Measurements from ENCODE around the gene ISM2.

ISM2 gene

GRCh38 chr14:77469067-77469505 is 29.5 kb downstream of the ISM2 start:
- DNase-seq (ENCODE audit: low read depth): no peak

DNA sequence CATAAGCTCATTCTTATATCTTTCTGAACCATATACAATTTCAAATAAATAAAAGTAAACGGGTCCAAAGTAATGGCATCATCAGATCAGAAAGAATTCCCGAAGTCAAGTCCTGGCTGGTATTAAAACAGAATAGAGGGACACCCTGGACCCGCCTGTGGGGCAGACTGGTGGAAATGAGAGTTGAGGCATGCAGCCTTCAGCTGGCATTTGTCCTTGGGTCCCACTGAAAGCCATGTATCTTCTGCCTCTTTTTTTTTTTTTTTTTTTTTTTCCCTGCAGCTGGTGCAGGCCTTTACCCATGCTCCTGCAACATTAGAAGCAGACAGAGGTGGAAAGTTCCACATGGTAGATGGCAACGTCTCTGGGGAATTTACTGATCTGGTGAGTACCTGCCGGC is 30.8 kb downstream of the ISM2 start:
- no peak for DNase-seq (ENCODE audit: low read depth)

DNA sequence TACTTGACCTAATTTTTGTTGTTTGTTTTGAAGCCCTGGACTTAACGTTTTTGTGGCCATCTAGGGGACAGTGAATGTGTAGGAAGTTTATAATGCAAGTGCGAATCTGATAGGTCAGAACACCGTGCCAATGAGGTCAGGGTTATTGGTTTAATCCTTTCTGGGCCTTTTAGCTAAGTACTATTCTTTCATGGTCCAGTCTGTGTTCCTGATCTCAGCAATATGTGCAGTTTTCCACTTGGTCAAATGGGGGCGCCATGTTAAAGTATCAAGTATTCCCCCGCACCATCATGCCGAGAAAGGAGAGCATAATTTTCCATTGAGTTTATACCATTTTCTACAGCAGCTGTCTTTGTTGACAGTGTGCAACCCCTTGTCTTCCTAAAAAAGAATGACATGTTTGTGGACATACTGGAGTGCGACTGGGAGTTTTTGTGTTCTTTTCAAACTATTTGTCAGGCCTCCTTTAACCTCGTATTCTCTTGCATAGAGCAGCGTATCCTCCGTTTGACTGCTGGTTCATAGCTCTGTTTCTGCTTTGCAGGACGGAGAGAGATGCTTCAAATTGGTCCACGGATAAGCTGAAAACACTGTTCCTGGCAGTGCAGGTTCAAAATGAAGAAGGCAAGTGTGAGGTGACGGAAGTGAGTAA is 39.4 kb downstream of the ISM2 start:
- peak; percentile 23 for DNase-seq (ENCODE audit: low read depth)

- no peak for DNase-seq (ENCODE audit: low read depth)
Measured at GRCh38 chr14:77458249-77458950, 40.2 kb downstream of the ISM2 start.

DNA sequence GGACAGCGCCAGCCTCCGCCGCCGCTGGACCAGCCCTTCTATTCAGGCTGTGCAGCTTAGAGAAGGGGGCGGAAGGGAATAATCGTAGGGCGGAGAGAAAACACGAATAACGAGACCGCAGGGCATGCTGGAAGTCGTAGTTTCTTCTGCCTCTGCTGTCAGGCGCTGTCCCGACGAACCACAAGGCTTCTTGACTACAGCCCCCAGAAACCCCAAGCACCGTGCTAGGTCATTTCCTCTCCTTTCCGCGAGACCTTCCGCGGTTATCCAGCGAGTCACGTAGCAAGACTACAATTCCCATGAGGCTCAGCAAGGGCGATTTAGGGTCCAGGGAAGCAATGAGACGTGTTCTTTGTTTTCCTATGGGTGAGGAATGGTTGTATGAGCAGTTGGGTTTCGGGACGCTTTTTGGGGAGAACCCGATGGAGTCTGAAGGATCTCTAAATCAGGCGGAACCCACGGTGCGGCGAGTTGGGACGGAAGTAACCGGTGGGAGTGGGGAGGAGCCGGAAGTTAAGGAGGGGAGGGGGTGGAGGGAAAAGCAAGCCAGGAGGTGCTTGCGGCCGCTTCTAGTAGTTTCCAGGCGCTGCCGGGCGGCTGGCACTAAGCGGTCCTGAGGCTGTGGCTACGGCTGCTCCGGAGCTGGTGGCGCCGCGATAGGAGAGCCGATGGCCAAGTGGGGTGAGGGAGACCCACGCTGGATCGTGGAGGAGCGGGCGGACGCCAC is 40.9 kb downstream of the ISM2 start, which contains the start of the genes AHSA1 and VIPAS39:
Gene AHSA1, plus strand, starts transcription at position 572 of the 727 bp plus-strand sequence. Its CDS starts 97 bp downstream, at position 669.
Gene VIPAS39, minus strand, starts transcription at position 80 of the 727 bp plus-strand sequence. CDS start 3,499 bp downstream, outside the sequence.
- peak; percentile 98 for DNase-seq (ENCODE audit: low read depth)

- no peak for DNase-seq (ENCODE audit: low read depth)
Measured at GRCh38 chr14:77457115-77457521, 41.5 kb downstream of the ISM2 start.

DNA sequence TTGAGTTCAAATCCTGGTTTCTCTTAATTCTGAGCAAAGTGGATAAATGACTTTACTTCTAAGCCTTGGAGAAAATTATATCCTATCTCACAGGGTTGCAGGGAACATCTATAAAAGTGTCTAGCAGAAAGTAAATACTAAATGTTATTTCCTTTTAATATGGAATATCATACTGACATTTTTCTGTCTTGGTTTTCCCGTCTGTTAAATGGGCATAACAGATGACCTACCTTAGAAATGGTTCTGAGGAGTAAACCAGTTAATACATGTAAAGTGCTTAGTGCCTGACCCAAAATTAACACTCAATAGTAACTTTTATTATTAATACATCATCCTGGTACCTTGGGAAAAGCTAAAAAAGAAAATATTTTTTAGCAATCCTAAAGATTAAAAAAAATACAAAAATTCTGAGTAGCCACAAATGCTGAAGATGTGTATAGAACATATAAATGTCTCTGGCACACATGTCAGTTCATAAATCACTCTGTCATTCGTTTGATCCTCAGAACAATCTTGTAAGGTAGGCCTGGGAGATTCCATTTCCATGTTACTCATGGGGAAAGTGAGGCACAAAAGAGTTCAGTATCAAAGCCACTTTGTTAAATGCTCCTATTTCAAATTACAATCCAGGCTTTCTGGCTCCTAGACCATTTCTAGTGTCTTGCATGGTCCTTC is 42.5 kb downstream of the ISM2 start:
- DNase-seq (ENCODE audit: low read depth): no peak

GRCh38 chr14:77442196-77442595 is 56.4 kb downstream of the ISM2 start:
- DNase-seq (ENCODE audit: low read depth): no peak

DNA sequence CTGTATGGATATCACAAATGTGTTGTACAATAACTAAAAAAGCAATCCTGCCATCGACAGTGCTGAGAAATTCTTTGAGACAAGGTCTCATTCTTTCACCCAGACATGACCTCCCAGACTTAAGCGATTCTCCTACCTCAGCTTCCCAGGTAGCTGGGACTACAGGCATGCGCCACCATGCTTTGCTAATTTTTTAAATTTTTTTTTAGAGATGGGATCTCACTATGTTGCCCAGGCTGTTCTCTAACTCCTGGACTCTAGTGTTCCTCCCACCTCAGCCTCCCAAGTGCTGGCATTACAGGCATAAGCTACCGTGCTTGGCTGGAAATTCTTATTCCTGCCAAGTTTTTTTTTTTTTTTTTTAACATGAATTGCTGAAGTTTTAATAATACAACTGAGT is 58.8 kb downstream of the ISM2 start:
- no peak for DNase-seq (ENCODE audit: low read depth)

GRCh38 chr14:77438596-77438995 is 60.0 kb downstream of the ISM2 start:
- DNase-seq (ENCODE audit: low read depth): no peak

DNA sequence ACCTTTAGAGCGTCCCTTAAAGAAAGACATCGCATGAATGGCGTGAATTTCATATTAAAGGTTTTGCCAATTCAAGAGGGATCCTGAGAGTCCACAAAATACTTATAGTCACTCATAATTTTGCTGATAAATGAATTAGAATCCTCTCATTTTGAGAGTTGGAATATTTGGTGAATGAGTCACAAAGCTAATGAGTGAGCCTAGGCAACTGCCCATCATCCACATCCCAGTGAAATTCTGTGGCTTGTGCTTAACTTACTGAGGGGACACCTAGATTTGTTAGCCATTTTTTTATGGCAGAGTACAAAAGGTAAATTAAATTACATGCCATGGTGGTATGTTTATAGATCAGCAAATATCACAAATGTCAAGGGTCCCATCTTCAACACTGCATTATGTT is 62.6 kb downstream of the ISM2 start:
- no peak for DNase-seq (ENCODE audit: low read depth)

DNA sequence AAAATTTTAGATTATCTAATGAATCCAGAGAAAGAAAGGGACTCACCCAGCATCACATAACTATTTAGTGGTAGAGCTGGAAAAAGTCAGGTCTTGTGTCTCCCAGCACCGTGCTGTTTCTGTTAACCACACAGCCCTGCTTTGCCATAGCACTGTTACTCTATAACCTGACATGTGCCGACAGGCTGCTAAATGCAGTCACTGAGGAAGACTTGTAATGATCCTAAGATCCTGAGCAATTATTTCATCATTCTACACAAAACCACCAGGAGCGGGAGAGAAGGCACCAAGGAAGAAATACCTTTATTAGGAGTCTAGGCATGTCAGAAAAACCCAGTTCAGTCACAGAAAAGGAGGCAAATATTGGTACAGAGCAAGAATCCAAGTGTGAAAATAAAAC is 72.2 kb downstream of the ISM2 start:
- DNase-seq (ENCODE audit: low read depth): no peak

DNA sequence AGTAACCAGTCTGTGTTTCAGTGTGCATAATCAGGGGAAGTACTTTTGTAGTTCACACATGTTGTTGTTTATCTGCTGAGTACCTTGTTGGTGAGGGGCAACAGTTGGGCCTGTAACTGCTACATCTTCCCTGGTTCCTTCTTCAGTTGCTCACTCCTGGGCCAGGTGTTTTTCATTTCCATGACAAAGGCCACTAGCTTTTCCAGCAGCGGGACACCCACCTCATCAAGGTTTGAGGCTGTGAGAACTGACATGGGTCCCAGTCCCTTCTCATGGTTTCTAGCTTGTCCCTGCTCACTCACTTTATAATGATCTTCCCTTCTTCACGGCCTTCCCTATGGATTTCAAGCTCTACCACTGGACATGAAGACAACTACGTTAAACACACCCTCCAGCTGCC is 73.8 kb downstream of the ISM2 start:
- DNase-seq (ENCODE audit: low read depth): no peak

Data from GM04503 (cell line).